ENCODE data around the gene DNAJC4. TPM values are rescaled to one million over a fixed set of nuclear protein-coding genes. Genes with fewer than 3 reads are reported as not detected.

DNAJC4 gene
- total RNA-seq, 1 experiment from 2014 or later, result 24.2 TPM

DNA sequence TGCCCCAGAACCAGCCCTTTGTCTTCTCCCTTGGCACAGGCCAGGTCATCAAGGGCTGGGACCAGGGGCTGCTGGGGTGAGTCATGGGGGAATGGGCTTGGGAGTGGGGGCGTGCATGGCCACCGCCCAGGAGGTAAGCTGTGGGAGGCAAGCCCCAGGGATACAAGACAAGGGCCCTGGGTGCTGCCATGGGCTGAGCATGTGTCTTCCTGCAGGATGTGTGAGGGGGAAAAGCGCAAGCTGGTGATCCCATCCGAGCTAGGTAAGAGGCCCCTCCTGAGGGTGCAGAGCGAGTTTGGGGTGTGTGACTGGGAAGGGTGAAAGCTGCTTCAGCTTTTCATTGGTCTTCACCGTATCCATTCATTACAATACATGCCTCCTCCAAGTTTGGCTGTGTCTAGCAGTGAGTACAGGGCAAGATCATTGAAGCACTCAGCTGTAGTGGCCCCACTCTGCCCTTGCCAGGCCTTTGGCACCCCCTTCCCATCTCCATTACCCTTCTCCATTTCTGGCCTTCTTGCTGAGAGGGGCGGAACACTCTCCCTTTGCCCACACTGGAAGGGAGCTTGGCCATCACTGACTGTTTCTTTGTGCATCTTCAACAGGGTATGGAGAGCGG, 13.0 kb downstream of the DNAJC4 start:
- H3K4me1 Mint-ChIP-seq, result peaks cover 28 to 35% of the 10 kb centered on the region in 2 experiments
- no peaks in the 10 kb centered on the region for H3K9me3 ChIP-seq (ENCODE audit: control insufficient read depth, low read depth, low read length)
- H3K9ac ChIP-seq (ENCODE audit: extremely low read depth, insufficient read length, low read length), result no peak overlapping the region
- no peak overlapping the region for H2AK5ac ChIP-seq (ENCODE audit: insufficient read length, low read length)
- peaks cover 21% of the 10 kb centered on the region for H3K23me2 ChIP-seq (ENCODE audit: insufficient read length, low read depth, low read length, poor library complexity, severe bottlenecking)
- no CpG with 5 or more reads among the region's 8 CpGs for WGBS (ENCODE audit: extremely low coverage, insufficient read length, low lambda C conversion rate)
- H3K56ac ChIP-seq (ENCODE audit: insufficient read length, low read depth, low read length), result no peak overlapping the region
- no peaks in the 10 kb centered on the region for H3K4me1 ChIP-seq (ENCODE audit: insufficient read depth, low read length)
- H2BK120ac ChIP-seq (ENCODE audit: low read depth, low read length, poor library complexity, severe bottlenecking), result no peak overlapping the region
- no peak overlapping the region for H3K23ac ChIP-seq (ENCODE audit: insufficient read length, low read depth, low read length)
- no peaks in the 10 kb centered on the region for H3K27me3 ChIP-seq (ENCODE audit: insufficient read depth, low read length)
- H2BK15ac ChIP-seq (ENCODE audit: low read depth, low read length), result no peak overlapping the region
- H4K5ac ChIP-seq (ENCODE audit: insufficient read length, low read depth, low read length), result no peak overlapping the region
- DNase-seq, result no peak
- H3K27ac Mint-ChIP-seq, result peak overlapping the region; percentile 40 to 86 (median 75); a peak in 4 of 7 replicates
- no peaks in the 10 kb centered on the region for H3K79me1 ChIP-seq (ENCODE audit: insufficient read depth, low read depth, low read length, poor library complexity, severe bottlenecking)
- no peaks in the 10 kb centered on the region for H3K27me3 Mint-ChIP-seq (ENCODE audit: low read depth)
- no peak overlapping the region for H3K27ac ChIP-seq (ENCODE audit: insufficient read length, low read depth, low read length)
- no peak overlapping the region for H4K8ac ChIP-seq (replicated peaks; ENCODE audit: insufficient read length, low read depth, low read length)
- no peak overlapping the region for H4K91ac ChIP-seq (ENCODE audit: insufficient read length, low read depth, low read length)
- no peak overlapping the region for H3K18ac ChIP-seq (ENCODE audit: insufficient read length, low read depth, low read length)
- H2AFZ ChIP-seq (ENCODE audit: low read length), result no peak overlapping the region
- no peaks in the 10 kb centered on the region; a peak in 1 of 5 replicates for H3K9me3 Mint-ChIP-seq
- H3K36me3 Mint-ChIP-seq (ENCODE audit: insufficient read depth in 1 of 3, low read depth in 3 of 3), result peaks cover 13 to 31% (median 17%) of the 10 kb centered on the region in 3 experiments
- H3K4ac ChIP-seq (ENCODE audit: low read depth, low read length), result no peak overlapping the region
- H3K4me3 Mint-ChIP-seq, result peak overlapping the region; percentile 85 to 93
- H3K4me2 ChIP-seq (ENCODE audit: insufficient read depth, insufficient read length, low read length), result no peak overlapping the region
- peaks cover 9% of the 10 kb centered on the region; the same call in 1 of the 2 replicates for H3K79me2 ChIP-seq (ENCODE audit: insufficient read depth, low read length)
- TF ChIP-seq, protein P1, sequence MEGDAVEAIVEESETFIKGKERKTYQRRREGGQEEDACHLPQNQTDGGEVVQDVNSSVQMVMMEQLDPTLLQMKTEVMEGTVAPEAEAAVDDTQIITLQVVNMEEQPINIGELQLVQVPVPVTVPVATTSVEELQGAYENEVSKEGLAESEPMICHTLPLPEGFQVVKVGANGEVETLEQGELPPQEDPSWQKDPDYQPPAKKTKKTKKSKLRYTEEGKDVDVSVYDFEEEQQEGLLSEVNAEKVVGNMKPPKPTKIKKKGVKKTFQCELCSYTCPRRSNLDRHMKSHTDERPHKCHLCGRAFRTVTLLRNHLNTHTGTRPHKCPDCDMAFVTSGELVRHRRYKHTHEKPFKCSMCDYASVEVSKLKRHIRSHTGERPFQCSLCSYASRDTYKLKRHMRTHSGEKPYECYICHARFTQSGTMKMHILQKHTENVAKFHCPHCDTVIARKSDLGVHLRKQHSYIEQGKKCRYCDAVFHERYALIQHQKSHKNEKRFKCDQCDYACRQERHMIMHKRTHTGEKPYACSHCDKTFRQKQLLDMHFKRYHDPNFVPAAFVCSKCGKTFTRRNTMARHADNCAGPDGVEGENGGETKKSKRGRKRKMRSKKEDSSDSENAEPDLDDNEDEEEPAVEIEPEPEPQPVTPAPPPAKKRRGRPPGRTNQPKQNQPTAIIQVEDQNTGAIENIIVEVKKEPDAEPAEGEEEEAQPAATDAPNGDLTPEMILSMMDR (conservative IDR thresholded peaks at IDR 0.05), result no peak
- no peak overlapping the region for H2BK12ac ChIP-seq (ENCODE audit: insufficient read length, low read depth, low read length)
- H2BK20ac ChIP-seq (ENCODE audit: low read depth, low read length, poor library complexity, severe bottlenecking), result no peak overlapping the region
- no peak overlapping the region for H2BK5ac ChIP-seq (ENCODE audit: insufficient read length, low read length)
- H4K20me1 ChIP-seq (ENCODE audit: control insufficient read depth, insufficient read depth, insufficient read length), result no peaks in the 10 kb centered on the region
- no peak overlapping the region for H3T11ph ChIP-seq (ENCODE audit: low read length)
- no peak overlapping the region for H3K14ac ChIP-seq (ENCODE audit: insufficient read depth, low read length)

All from H9 (cell line).